NCI-H2227 (cell line): ENCODE data around the gene TMEM69.
"Not testable (repeated sequence)": the region's sequence is repeated elsewhere in the genome, so short reads cannot be mapped to it uniquely, and the experiment has no call there.

ENCODE experiments used
- DNase-seq: peaks from one replicate; lab custom pipeline; 2025; ENCODE audit not compliant: unreplicated experiment; lab: John Stamatoyannopoulos, UW

TMEM69 gene

DNA sequence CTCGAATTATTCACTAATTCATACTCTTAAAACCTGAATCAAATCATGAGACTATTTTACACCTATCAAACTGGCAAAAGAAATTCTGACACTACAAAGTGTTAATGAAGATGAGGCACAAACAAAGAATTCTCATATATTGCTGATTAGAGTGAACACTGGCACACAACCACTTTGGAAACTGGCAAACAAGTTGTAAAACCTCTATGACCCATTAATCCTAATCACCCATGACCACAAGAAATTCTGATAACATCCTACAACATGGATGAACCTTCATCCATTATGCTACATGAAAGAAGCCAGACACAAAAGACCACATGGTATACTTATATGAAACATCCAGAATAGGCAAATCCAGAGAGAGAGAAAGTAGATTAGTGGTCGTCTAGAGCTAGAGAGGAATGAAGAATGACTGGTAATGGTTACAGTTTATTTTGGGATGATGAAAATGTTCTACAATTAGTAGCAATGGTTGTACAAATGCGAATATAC lies 10.2 kb upstream of the TMEM69 start:
- DNase-seq: no peak

GRCh38 chr1:45678489-45678888 lies 9.5 kb upstream of the TMEM69 start:
- DNase-seq: no peak

GRCh38 chr1:45679123-45679522 lies 8.9 kb upstream of the TMEM69 start:
- DNase-seq: no peak

DNA sequence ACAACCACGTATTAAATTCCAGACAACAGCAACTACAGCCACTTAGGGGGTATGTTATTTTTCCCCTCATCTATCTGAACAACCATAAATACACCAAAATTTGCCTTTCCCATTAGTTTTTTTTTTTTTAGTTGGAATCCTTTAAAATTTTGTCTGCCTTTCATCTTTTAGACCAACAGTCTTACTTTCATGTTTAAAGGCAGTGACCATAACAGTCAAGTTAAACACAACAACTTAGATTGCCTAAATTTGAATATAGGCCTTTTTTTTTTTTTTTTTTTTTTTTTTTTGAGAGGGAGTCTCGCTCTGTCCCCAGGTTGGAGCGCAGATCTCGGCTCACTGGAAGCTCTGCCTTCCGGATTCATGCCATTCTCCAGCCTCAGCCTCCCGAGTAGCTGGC lies 5.0 kb upstream of the TMEM69 start:
- DNase-seq: no peak

DNA sequence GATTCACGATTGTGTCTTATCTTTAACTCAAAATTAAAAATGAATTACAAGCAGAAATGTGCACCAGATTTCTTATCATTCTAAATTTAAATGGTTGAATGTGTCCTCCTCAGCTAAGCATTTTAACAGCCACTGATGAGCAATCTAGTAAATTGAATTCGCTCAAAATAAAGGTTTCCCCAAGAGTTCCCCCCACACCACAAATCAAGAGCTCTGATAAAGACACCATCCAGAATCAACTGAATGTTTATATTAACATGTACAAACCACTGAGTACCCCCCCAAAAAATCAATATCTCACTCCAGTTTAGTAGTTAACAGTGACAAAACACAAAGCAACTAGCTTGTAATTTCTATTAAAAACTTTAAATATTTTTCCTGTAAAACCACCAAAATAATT lies 3.6 kb upstream of the TMEM69 start:
- no peak for DNase-seq

- DNase-seq: no peak
These were observed 2.5 kb upstream of the TMEM69 start for GRCh38 chr1:45685308-45686014.

- peak; percentile 61 for DNase-seq
These were observed 2.0 kb upstream of the TMEM69 start for GRCh38 chr1:45686015-45686287.

DNA sequence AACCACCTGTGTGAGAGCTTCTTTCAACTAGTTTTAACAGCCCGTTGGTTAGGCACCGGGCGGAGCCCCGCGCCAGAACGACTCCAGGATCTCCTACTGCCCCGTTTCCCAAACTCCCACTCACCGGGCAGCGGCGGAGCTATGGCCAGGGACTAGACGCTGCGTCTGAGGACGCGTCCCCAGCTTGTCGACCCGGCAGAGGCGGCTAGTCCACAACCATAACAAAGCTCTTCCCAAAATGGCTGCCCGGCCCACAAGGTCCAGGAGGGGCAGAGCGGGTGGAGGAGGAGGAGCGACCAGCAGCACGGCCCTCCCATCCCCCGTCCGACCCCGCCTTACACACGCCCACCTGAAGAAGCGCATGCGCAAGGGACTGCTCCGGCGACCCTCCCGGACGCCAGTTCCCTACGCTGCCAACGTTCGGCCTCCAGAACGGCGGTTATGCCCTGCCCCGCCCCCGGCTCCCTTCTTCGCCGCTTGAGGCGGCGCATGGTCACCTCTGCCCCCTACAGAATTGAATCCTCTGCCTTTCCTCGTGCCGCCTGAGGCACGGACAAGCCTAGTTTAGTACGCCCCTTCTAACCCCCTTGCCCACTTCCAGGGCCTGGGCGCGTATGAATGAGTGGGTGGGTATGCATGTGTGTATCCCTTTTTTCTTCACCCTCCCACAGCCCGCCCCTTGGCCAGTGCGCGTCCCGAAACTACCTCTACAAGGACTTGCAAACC lies 1.5 kb upstream of the TMEM69 start, which contains the start of gene GPBP1L1:
TSS of gene GPBP1L1 (minus strand) at position 246 of the 726 bp plus-strand sequence. CDS start 27,446 bp downstream, outside the sequence.
- peak; percentile 97 for DNase-seq

GRCh38 chr1:45687014-45687753 lies 797 bp upstream of the TMEM69 start:
- peak; percentile 99 for DNase-seq

GRCh38 chr1:45693811-45694210 lies 5.8 kb downstream of the TMEM69 start:
- not testable (repeated sequence) for DNase-seq

- DNase-seq: no peak
These were observed 6.8 kb downstream of the TMEM69 start for GRCh38 chr1:45694823-45695222.

GRCh38 chr1:45704637-45705036 lies 16.7 kb downstream of the TMEM69 start:
- DNase-seq: no peak

DNA sequence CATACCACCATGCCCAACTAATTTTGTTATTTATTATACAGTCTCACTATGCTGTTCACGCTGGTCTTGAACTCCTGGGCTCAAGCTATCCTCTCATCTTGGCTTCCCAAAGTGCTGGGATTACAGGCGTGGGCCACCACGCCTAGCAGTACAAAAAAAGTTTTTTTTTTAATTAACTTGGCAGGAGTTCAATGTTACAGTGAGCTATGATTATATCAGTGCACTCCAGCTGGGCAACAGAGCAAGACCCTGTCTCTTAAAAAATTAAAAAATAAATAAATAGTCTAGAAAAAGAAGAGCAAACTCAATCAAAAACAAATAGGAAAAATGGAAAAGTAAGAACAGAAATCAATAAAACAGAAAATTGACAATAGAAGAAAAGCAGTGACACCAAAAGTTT lies 25.7 kb downstream of the TMEM69 start:
- no peak for DNase-seq

DNA sequence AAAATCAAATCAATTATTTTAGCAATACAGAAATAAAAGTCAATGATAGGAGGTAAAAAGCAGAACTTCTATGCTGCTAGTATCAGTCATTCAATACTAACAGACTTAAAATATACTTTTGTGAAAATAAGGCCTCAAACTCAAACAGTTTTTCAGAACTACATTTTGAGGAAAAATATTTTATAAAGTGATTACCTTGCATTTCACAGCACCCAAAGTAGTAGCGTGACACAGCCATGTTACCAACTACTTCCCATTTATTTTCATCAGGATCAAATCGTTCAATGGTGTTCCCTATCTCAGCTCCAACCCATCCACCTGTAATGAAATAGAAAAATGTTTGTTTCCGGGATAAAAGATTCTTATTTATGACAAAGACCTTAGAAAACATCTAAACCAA lies 28.7 kb downstream of the TMEM69 start:
- DNase-seq: no peak

- not testable (repeated sequence) for DNase-seq
These were observed 29.4 kb downstream of the TMEM69 start for GRCh38 chr1:45717386-45717785.

DNA sequence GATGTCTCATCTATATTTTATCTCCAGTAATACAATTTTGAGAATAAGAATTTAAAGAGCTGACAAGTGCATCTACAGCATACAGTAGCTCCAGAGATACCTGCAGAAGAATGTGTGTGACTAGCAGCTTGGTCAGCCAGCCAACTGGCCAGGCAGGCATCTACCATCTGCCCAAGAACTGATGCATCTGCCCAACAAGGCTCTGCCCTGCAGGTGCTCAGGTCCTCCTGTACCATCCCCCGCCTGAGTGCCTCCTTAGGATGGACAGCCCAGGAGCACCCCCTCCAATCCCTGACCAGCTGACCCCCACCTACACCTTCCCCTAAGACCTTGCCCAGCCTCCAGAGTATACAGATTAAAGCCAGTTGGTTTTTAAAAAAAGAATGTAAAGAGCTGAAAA lies 30.3 kb downstream of the TMEM69 start:
- DNase-seq: no peak

- no peak for DNase-seq
These were observed 33.2 kb downstream of the TMEM69 start for GRCh38 chr1:45721207-45721606.

DNA sequence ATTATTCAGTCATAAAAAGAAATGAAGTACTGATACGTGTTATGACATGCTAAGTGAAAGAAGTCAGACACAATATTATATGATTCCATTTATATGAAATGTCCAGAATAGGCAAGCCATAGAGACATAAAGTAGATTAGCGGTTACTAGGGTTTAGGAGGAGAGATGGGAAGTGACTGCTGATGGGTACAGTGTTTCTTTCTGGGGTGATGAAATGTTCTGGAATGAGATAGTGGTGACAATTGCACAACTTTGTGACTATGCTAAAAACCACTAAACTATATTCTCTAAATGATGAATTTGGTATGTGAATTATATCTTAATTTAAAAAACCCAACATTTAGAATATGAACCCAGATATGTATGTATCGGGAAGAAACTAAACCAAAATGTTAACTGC lies 34.8 kb downstream of the TMEM69 start:
- no peak for DNase-seq

DNA sequence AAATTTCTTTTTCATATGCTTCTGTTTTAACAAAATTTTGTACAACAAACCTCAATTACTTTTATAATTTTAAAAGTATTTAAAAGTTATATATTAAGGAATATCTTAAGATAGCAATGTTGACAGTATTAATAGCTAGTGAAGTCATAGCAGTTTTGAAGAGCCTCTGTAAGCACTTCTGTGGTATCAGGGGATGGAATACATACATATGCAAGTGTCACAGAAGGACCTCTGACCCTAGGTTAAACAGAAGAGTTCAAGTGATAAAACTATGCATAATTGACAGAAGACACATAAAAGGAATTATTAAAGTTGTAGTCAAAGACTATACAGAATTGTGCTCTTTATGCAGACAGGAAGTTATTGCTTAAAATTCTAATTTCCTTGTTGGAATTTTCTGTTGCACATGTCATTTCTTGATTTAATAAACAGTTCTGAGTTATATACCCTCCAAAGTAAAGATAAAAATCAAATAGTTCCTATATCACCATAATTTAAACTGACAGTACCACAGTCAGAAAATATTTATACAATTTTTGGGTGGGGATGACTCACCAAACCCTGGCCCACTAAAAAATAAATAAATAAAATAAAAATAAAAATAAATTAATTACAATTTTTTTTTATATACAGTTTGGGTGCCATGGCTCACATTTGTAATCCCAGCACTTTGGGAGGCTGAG lies 35.4 kb downstream of the TMEM69 start:
- no peak for DNase-seq

DNA sequence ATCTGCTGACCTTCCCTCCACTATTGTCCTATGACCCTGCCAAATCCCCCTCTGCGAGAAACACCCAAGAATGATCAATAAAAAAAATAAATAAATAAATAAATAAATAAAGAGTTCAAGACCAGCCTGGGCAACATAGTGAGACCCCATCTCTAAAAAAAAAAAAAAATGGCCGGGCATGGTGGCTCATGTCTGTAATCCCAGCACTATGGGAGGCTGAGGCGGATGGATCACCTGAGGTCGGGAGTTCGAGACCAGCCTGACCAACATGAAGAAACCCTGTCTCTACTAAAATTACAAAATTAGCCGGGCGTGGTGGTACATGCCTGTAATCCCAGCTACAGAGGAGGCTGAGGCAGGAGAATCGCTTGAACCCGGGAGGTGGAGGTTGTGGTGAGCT lies 38.0 kb downstream of the TMEM69 start:
- DNase-seq: not testable (repeated sequence)

DNA sequence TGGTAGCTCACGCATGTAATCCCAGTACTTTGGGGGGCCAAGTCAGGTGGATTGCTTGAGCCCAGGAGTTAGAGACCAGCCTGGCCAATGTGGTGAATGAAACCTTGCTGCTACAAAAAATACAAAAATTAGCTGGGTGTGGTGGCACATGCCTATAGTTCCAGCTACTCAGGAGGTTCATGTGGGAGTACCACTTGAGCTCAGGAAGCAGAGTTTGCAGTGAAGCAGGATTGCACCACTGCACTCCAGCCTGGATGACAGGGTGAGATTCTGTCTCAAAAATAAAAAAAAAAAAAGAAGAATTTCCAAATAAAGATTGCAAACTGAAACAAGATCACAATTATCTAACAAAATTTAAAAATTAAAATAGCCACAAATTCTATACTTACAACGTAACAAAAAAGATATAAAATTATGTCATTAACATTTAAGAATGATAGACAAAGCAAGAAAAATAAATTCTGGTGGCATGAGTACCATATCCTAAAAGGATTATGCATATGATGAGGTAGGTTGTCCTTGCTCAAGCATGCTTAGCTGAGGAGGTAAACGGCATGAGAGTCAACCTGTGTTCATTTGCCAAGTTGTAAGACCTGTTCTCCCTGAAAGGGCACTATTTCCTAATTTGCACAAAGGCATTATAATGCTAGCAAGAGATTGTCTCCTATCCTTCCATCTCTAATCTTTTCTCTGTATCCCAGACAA lies 42.2 kb downstream of the TMEM69 start:
- DNase-seq: no peak
